ENCODE data around the gene TRIM17.

Gene TRIM17, protein sequence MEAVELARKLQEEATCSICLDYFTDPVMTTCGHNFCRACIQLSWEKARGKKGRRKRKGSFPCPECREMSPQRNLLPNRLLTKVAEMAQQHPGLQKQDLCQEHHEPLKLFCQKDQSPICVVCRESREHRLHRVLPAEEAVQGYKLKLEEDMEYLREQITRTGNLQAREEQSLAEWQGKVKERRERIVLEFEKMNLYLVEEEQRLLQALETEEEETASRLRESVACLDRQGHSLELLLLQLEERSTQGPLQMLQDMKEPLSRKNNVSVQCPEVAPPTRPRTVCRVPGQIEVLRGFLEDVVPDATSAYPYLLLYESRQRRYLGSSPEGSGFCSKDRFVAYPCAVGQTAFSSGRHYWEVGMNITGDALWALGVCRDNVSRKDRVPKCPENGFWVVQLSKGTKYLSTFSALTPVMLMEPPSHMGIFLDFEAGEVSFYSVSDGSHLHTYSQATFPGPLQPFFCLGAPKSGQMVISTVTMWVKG

DNA sequence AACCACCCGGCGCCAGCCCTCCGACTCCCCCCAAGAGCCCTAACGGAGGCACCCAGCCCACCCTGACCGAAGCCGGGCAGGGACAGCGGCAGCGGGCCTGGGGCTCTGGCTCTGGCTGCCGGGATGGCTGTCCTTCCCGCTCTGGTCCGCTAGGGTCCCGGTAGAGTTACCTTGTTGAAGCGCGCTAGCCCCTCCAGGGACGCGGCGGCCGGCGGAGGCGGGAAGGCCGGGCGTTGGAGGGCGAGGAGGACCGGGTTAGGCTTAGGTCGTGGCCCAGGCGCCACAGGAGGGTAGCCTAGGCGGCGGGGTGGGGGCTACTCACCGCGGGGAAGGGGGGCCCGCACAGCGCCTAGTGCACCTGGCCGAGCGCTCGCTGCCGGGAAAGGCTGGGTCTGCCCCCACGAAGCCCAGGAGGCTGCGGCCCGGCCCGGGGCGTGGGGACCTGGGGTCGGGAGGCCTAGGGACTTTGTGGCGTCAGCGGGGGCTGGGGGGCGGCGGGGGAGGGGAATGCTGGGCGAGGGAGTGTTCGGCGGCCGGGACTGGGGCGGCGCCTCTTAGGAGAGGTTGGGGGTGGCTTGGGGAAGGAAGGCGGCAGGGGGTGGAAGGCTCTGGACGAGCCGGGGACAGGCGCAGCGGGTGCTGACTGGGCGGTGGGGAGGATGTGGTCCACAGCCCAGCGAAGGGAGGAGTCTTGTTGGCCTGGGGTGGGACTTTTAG is at the start of gene TRIM17:
Gene TRIM17, minus strand, starts transcription at position 645 of the 717 bp plus-strand sequence. CDS start 1,789 bp downstream, outside the sequence.
- peak; percentile 81 for DNase-seq (ENCODE audit: low read depth, low spot score)

DNA sequence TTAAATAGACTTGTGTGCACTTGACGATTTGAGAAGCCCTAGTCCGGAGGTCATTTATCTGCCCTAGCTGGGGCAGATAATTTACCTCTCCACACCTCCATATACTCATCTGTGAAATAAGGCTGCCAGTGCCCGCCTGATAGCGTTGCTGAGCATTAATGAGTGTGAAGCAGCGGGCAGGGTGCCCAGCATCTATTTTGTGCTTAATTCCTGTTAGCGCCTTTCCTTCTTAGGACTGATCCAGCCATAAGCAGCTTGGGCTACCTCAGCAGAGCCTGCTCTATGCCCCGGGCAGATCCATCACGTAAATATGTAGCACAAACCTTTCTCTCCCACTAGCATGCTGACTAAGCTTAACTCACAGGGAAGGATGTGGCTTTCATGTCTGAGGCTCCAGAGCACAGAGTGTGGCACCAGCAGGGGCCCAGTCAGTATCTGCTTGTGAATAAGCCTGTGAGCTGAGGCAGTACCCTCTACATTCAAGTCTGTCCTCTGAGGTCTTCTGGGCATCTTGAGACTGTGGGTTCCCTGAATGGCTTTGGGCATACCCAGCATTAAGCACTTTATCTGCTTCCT is 49.0 kb upstream of the TRIM17 start:
- no peak for DNase-seq (ENCODE audit: low read depth, low spot score)

DNA sequence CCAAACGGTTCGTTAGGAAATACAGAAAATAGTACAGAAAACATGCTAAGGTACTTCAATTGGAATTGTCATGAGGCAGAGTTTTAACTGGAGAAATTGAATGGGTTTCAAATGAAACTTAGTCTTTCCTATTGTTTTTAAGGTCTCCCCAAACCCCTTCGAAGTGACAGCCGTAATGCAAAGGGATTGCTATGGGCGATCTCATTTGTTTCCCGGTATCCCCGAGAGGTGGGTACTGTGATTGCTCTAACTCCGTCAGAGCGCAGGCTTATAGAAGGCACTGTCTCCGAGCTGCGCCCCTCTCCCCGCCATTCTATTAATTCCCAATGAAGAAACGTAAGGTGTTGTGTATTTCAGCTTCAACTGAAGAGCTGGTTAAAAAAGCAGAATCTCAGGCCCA is 48.5 kb upstream of the TRIM17 start:
- no peak for DNase-seq (ENCODE audit: low read depth, low spot score)

DNA sequence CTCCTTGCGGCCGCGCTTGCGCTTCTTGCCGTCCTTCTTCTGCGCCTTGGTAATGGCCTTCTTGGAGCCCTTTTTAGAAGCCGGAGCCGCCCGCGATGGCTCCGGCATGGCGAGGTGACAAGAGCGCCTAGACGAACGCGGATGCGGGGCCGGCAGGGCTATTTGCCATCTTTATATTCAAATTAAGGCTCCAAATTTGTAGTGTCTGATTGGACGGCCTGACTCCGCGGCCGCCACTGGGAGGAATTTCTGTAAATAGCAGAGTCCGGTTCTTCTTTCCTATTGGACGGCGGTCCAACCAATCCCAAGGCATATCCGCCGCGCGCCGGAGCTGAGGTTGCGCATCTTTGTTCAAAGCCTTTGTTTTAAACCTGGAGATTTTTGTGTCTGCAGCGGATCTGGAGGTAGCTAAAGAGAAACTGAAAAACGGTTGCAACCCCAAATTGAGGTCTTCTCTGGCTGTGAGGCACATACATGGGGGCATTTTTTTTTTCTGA is 47.9 kb upstream of the TRIM17 start:
- DNase-seq (ENCODE audit: low read depth, low spot score): peak; percentile 95

DNA sequence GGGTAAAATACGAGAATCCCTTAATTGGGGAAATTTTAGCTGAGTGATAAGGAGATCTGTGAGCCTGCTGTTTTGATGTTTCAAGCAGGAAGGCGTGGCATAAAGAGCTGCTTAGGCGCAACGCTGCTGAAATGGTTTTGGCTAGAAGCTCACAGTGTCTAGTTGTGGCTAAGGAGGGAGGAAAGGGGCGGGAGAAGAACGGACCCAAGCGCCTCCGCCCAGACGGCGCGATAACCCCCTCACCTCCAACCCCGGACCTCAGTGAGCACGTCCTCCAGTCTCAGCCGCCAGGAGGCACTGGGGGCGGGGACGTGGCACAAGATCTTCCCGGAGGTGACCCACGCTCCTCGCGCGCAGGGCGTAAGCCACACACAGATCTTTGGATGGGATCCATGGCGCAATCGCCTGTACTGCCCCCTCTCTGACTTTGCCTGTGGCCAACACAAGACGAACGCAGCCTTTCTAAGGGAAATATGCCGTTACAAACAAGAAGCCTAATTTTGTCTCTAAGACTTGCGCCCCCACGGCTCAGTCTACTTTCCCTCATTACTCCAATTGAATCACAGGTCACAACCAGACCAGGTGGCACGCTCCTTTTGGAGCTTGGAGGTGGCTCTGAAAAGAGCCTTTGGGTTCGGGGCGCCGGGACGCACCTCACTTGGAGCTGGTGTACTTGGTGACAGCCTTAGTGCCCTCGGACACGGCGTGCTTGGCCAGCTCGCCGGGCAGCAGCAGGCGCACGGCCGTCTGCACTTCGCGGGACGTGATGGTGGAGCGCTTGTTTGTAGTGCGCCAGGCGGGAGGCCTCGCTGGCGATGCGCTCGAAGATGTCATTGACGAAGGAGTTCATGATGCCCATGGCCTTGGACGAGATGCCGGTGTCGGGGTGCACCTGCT is 47.1 kb upstream of the TRIM17 start:
- peak; percentile 86 for DNase-seq (ENCODE audit: low read depth, low spot score)

DNA sequence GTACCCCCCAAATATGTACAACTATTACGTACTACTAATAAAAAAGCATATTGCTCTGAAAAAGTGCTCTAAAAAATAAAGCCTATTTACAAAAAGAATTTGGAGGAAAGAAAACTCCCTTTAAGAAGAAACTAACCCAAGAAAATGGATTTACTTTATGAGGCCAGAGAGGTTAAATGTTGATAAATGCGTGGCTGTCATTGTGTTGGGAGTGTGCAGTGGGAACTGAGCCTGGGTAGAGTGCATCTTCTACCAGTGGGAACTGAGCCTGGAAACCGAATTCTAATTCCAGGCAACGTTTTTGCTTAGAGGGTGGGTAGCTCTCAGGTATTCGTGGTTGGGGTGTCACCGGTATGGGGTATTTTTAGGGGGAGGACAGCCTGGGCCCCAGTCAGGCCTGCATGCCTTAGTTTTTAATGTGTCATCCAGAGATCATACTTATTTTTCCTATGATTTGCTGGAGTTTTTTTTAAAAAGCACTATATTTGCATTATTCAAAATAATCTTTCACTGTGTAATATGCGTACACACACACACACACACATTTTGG is 46.4 kb upstream of the TRIM17 start:
- DNase-seq (ENCODE audit: low read depth, low spot score): no peak

DNA sequence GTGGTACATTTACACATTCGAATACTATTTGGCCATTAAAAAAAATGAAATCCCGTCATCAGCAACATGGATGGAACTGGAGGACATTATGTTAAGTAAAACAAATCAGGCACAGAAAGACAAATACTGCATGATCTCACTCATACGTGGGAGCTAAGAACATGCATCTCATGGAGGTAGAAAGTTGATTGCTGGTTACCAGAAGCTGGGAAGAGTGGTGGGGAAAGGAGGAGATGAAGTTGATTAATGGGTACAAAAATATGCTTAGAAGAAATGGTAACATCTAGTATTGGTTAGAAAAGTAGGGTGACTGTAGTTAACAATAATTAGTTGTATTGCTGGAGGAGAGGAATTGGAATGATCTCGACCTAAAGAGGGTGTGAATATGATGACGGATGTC is 45.9 kb upstream of the TRIM17 start:
- no peak for DNase-seq (ENCODE audit: low read depth, low spot score)

DNA sequence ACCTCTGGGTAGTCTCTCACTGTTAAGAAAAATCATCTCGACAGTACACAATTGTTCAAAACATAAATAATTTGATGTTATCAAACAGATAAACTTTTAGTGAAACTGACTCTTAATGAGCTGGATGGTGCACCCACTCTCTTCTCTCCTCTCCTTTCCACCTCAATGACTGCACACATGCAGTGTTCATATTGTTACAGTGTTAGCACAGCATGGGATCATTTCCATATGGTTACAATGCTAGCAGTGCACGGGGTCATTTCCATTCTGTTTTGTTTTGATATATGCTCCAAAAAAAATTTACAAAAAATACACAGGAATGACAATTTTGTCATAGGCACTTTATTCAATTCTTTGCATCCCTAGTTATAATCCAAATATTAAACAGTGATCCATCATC is 44.2 kb upstream of the TRIM17 start:
- no peak for DNase-seq (ENCODE audit: low read depth, low spot score)

DNA sequence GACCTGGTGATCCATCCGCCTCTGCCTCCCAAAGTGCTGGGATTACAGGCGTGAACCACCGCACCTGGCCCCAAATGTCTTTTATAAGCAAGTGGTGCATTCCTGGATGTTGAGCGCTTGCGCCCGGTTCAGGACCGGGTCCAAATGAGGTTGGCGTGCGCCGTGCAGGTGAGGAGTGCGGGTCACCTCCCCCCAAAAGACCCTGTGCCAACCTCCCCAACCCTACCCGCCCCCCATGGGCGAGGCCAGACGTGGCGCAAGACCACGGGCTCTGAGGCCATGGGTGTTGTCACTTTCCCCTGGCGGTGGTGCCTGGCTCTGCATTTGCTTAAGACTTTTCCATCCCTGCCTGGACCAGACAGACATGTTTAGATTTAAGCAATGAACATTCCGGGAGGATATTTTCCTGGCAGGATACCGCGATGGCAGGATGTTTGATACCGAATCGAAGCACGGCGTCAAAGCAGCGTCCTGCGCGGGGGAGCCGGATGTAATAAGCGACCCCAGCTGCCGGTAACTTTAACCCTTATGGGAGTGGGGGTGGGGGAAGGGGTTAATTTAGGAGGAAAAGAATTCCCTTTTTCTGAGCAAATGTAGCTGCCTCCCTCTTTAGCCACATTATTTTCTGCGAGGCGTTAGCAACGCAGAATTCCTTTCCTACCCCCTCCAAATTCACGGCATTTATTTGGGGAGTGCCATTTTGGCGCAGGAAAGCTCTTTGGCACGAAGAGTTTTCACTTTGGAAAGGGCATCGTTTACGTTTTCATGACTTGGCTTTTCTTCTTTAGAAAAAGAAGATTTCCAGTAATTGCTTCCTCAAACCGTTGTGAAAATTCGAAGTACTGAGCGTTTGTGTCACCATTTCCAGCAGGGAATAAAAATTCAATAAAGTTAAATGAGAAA is 42.7 kb upstream of the TRIM17 start:
- DNase-seq (ENCODE audit: low read depth, low spot score): peak; percentile 84

DNA sequence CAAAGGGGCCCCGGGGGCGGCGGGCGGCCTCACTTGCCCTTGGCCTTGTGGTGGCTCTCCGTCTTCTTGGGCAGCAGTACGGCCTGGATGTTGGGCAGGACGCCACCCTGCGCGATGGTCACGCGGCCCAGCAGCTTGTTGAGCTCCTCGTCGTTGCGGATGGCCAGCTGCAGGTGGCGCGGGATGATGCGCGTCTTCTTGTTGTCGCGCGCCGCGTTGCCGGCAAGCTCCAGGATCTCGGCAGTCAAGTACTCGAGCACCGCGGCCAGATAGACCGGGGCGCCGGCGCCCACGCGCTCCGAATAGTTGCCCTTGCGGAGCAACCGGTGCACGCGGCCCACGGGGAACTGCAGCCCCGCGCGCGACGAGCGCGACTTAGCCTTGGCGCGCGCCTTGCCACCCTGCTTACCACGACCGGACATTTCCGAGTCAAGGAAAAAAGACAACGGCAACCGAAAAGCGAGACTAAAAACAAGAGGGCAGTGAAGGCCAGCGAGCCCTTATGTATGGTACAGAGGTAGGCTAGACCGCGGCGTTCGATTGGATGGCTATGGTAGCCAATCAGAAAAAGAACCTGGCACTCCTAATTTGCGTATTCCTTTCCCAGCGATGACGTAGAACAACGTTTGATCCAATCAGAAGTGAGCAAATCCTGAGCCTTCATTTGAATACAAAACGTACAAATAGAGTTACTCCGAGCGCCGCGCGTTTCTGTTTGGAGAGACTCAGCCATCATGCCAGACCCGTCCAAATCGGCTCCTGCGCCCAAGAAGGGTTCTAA is 40.9 kb upstream of the TRIM17 start:
- peak; percentile 98 for DNase-seq (ENCODE audit: low read depth, low spot score)

DNA sequence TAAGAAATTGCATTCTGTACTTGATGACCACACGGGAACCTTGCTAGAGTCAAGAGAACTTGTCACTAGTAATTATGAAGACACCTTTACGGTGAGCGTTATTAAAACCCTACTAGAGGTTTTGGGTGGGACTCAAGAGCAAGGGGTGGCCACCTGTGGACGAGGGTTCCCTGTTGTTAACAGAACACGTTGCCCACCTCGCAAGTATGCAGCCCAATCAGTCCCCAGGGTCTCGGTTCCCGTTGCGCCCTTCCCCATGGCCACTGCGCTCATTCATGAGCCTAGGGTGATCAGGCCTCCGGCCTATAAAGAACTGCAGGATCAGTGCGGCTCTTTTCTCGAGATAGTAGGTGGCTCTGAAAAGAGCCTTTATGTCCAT is 40.3 kb upstream of the TRIM17 start:
- no peak for DNase-seq (ENCODE audit: low read depth, low spot score)

DNA sequence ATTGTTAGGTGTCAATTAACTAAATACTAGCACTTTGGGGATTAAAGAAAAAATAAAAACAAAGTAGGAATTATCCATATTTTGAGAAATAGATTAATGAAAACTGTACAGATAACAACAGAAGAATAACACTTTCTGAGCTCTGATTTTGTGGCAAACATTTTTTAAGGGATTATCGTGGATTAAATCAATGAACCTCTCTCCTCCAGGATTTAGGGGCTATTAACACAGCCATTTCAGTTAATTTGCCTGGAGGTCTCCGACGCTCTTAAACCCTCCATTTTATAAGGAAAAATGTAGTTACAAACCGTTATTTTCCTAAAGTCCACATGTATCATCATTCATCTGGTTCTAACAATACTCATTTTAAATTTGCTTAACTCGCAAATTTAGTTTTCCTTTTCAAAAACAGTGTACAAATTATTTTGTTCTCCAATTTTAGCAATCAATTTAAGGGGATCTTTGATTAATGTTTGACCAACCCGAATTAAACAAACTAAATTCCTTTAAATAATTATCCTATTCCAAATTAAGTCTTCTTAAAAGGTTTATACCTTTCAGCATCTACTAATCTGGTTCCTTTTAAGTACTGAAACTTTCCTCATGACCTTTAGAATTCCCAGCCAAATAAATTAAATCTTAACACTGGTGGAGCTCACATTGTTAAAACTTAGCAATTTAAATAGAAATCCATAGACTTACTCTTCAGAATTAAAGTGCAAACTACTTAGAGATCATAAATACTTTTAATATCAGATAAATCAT is 39.8 kb upstream of the TRIM17 start:
- DNase-seq (ENCODE audit: low read depth, low spot score): no peak

DNA sequence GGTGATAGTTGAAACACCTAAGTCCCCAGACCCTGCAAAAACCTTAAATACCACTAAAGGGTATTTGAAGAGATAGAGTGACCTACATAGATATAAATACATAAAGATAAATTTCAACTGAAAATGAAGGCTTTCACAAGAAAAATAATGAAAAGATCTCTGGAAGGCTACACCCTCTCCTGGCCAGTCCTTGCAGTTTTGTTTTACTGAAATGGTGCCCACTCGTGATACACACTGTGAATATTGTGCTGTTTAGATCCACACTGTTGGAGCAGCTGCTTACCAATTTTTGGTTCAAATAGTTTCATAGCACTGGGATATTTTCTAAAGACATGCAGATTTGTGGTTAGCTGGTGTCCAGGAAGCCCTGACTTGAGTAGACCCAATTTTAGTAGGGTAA is 39.1 kb upstream of the TRIM17 start:
- DNase-seq (ENCODE audit: low read depth, low spot score): no peak

DNA sequence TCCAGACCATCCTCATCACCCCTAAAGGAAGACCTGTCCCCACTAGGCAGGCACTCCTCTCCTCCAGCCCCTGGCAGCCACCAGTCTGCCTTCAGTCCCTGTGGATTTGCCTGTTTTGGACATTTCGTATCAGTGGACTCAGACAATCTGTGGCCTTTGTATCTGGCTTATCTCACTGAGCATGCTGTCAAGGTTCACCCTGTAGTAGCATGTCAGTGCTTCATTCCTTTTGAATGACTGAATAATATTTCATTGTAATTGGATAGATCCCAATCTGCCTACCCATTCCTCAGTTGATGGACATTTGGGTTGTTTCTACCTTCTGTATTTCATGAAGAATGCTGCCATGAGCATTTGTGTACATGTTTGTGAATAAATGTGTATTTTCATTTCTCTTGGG is 37.6 kb upstream of the TRIM17 start:
- DNase-seq (ENCODE audit: low read depth, low spot score): no peak

DNA sequence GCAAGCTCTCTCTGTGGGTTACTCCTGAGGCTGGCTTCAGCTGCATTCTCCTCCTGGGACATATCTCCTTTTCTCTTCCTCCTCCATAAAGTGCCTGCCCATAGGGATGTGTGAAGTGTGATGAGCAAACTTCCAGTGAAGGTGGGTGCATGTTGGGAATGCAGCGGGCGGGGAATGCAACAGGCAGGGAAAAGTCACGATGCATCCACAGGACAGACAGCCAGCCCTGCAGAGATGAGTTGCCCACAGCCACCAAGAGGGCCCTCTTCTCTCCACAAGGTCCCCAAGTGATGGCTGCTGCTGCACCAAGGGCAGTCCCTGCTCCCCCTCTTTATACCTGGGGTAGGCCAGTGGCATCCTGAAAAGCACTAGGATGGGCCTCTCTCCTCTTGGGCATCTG is 37.0 kb upstream of the TRIM17 start:
- DNase-seq (ENCODE audit: low read depth, low spot score): no peak

DNA sequence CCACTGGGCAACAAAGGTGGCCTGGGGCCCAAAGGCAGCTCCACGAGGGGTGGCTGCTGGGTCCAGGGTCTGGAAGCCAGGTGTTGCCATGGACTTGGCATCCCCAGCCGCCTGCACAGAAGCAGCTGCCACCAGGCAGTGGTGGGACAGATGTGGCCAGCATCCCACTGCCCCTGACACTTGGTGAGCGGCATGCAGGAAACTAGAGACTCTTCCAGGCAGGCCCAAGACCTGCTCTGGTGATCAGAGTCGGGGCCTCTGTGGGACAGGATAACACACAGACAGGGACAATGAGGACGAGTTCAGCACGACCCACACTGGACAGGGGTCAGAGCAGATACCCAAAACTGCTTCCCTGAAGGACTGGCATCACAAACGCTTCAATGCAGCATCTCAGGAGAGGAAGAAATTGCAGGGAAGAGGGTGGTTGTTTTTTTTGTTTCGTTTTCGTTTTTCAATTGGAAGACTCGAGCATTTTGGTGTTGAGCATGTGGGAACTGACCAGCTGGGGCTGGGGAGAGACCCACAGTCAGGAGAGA is 36.4 kb upstream of the TRIM17 start:
- DNase-seq (ENCODE audit: low read depth, low spot score): no peak

DNA sequence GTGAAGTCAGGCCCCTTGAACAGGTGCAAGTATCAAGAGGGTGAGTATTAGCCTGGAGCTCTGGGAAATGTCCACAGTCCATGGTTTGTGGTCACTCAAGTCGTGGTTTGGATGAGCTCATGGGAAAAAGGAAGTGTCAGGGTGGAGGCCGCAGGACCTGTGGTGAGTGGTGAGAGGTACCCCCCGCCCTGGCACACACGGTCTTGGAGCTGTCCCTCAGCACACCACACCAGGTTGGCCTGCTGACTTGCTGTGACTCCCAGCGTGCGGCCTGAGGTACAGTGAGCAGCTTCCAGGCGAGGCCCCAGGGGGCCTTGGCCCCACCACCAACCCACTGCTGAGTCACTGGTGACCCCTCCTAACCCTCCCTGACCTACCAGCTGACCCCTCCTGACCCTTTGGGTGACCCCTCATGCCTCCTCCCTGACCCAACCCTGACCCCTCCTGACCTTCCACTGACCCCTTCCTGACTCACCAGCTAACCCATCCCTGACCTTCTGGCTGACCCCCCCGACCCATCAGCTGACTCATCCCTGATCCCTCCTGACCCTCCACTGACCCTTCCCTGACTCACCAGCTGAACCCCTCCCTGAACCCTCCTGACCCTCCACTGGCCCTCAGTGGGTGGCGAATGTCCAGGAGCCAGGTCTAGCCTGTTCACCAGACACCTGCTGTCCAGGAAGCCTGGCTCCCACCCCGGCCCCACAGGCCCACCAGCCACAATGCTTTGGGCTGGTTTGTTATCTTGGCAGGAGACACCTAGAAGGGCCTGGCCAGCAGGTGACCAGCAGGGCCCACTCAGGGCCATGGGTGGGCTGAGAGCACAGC is 35.7 kb upstream of the TRIM17 start:
- peak; percentile 40 for DNase-seq (ENCODE audit: low read depth, low spot score)

All from ELF-1 (cell line).